SIG-M5 treated with dmso at 0.1 percent for 504 hours (cell line): Measurements from ENCODE around the gene RHBDF2.

Experiments
- DNase-seq: peaks from one replicate; lab custom pipeline; 2025; ENCODE audit not compliant: unreplicated experiment; lab: John Stamatoyannopoulos, UW

The RHBDF2 gene

GRCh38 chr17:76501018-76501826 is at the start of gene RHBDF2:
Gene RHBDF2 (minus strand): TSS chr17:76501423. CDS start chr17:76481524, 19,899 bp downstream.
- DNase-seq = peak; percentile 82

DNA sequence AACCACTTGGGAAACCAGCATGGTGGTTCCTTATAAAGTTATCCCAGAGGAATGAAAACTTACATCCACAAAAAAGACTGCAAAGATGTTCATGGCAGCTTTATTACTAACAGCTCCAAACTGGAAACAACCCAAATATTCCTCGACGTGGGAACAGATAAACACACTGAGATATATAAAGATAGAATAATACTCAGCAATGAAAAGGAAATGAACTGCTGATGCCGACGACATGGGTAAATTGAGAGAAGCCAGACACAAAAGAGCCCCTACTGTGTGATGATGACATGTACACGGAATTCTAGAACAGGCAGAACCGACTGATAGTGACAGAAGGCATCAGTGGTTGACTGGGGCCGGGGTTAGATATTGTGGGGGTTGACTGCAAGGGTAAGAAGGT is 48.3 kb upstream of the RHBDF2 start:
- no peak for DNase-seq

GRCh38 chr17:76549215-76549518 is 47.9 kb upstream of the RHBDF2 start:
- DNase-seq = no peak

DNA sequence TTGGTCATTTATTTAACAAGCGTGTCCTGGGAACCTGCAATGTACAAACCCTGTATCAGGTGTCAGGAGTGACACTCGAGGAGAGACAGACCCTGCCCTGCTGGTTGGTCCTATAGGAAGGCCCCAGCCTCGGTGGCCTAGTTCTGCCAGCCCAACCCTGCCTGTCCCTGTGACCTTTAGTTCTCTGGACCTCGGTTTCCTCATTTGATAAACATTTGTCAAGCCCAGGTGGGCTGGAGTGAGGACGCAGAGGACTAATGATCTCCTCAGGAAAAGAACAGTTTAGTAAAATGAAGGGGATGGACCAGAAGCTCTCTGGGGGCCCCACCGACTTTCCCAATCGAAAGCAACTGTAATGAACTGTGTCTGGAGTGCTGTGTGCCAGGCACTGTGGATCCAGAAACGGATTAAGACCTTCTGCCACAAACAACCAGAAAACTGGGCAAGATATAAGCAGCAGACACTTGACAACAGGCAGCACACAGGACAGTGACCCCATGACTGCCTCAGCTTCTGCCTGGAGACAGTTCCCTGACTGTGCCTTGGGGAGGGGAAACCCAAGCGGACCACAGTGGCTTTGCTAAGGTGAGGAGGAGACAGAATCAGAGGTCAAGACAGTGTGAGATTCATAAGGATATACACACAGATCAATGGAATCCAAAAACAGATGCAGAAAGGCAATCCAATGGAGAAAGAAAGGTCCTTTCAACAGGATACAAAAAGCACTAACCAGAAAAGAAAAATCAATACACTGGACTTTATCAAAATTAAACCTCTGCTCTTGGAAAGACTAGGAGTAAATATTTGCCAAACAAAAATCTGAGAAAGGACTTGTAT is 47.4 kb upstream of the RHBDF2 start:
- no peak for DNase-seq

- no peak for DNase-seq
Observed at GRCh38 chr17:76547642-76548202, 46.5 kb upstream of the RHBDF2 start.

DNA sequence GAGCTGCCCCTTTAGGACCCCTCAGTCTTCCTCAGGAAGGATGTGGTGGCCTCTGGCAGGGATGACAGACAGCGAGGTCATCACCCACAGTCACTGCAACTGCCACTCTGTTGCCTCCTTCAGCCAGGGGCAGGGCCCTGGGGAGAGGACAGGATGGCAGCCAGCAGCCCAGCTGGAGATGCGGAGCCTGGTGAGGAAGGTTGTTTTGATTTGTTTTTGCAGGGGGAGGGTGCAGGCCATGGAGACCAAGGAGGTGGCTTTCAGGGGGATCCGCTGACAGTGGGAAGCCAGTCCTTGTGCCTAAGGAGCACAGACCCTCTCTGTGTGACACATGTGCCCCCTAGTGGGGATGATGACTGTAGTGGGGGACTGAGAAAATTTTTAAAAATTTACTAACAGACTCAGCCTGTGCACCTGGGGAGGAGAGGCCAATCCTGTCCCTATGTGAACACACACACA is 46.0 kb upstream of the RHBDF2 start:
- DNase-seq = peak; percentile 71

DNA sequence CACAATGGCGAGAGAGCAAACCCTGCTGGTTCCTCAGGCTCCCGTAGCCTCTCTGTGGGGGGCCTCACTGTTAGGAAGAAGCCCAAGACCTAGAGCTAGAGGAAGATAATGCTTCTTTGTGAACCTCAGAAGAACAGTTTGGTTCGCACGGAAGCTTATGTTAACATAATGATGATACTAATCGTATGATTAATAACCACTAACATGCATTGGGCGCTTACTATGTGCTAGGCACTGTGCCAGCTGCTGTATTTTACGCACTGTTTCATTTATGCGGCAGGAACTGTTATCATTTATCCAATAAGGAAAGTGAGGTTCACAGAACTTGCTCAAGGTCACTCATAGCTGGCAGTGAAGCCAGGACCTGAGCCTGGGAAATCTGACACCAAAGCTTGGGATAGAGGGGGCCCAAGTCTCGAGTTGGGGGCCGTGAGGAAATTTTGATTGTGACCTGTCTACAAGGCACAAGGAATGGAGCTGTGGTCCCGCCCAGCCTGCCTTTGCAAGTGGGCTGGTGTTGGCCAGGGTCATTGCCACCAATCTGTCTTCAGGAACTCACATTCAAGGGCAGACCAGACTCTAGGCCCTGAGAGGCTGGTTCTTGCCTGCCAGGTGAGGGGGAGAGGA is 45.4 kb upstream of the RHBDF2 start:
- no peak for DNase-seq

- no peak for DNase-seq
Observed at GRCh38 chr17:76545918-76546555, 44.8 kb upstream of the RHBDF2 start.

- no peak for DNase-seq
Observed at GRCh38 chr17:76544546-76545365, 43.5 kb upstream of the RHBDF2 start.

- DNase-seq = no peak
Observed at GRCh38 chr17:76543826-76544545, 42.8 kb upstream of the RHBDF2 start.

DNA sequence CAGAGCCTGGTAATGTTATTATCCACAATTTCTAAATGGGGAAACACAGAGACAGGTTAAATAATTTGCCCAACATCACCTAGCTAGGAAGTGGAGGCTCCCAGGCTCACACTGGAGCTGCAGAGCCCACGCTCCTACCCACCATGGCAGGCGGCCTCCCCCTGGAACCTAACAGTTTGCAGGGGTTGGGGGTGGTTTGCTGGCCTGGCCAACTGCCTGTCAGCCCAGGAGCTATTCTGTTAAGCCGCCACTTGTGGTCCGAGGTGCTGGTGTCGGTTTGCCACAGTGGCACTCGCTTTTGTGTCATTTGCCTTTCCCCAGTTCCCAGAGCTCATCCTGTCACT is 42.2 kb upstream of the RHBDF2 start:
- no peak for DNase-seq

DNA sequence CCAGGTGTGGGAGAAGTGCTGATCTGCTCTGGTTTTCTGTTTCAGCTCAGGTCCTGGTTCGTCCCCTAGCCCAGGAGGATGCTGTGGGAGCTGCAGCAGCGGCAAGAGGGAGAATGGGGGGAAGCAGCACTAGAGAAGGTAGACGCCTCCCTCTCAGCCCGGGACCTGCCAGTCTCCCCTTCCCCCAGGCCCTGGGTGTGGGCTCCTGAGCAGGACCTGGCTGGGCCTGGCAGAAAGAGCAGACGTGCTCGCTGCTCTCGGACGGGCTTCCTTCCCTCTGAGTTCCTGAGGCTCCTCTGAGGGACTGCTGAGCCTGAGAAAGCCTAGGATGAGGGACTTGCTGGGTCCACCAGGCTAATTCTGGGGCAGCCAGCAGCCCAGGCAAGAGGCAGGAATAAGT is 41.8 kb upstream of the RHBDF2 start:
- no peak for DNase-seq

GRCh38 chr17:76542566-76542971 is 41.3 kb upstream of the RHBDF2 start:
- no peak for DNase-seq

DNA sequence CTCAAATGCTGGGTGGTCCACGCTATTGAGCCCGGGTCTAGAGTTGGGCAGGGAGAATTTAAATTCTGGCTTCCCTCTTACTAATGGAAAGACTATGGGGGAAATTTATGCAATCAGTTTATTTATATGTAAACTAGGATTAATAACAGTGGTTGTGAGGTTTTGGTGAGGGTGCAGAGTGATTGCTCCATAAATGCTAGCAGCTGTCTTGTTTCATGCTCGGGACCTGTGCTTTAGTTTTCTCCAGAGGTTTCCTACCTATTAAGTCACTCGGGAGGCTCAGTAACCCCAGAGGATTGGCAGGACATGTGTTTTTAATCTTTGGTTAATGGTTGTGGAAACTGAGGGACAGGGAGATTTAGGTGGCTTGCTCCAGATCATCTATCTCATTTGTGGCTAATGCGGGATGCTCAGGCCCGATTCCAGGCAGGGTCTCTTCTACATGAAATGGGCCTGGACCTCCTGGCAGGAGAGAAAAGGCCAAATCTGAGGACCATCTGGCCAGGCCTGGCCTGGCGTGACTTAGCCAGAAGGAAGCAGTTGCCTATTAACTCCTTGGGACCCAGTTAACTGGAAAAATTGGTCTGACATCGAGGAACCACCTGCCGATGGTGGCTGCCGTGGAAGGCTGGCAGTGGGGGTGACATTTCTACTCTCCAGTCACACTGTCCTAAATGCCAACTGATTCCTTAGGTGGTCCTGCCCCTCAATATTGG is 40.7 kb upstream of the RHBDF2 start:
- no peak for DNase-seq

DNA sequence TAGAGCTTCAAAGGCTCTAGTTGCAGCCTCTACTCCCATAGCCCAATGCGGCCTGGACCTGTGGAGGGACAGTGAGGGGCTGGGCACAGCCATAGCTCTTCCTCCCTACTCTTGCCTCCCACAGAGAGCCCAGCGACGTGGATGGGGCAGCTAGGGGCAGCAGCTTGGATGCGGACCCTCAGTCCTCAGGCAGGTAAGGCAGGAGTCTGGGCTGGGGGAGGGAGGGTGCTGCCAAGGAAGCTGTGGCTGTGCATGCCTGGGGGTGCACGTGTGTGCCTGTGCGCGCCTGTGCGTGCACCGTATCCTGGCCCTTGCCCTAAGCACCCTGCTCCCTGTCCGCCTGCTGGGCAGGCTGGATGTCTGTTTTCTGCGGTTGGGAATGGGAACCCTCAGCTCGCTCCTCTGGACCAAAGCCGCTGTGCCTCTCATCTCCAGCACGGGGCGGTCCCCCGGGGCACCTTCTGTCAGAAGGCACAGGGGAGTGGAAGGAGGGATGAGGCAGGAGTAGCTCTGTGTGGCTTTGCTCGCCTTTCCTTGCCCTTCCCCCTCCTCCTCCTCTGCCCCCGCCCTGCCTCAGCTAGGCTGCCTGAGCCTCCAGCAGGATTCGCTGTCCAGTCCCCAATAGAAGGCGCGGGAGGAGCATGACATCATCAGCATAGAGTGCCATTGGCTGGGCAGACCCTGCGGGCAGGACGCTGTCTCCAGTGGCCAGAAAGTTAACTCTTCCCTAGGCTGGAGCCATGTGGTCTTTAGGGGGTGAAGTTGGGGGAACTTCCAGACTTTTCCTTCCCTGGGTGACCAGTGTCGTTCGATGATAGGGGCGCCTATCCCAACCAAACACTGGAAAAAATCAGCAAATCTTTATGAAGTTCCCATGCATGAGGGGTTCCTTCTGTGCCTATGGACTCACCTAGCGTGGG is 39.4 kb upstream of the RHBDF2 start:
- DNase-seq = peak; percentile 83

GRCh38 chr17:76539631-76540271 is 38.5 kb upstream of the RHBDF2 start, which contains the start of gene PRCD:
Gene PRCD (plus strand): TSS chr17:76540044. CDS start chr17:76540142, 98 bp downstream.
- DNase-seq = no peak

- DNase-seq = no peak
Observed at GRCh38 chr17:76538941-76539570, 37.8 kb upstream of the RHBDF2 start.
